T-helper 1 cell treated with Interleukin-12 subunit alpha and Interleukin-12 subunit beta and Interleukin-4 antibody, amounts not matched to agents 30 μg/mL and 1 μg/mL, for 36 hours (primary cell): Measurements from ENCODE around the gene LMBRD2.

Experiments
- H3K27ac Mint-ChIP-seq: one replicate; pipeline ENCODE4 v1.8.0; 2021; ENCODE audit warnings: mild to moderate bottlenecking, mixed read lengths
- H3K27me3 Mint-ChIP-seq: one replicate; pipeline ENCODE4 v1.8.0; 2021; ENCODE audit warnings: low read depth, mixed read lengths
- H3K36me3 Mint-ChIP-seq: one replicate; pipeline ENCODE4 v1.8.0; 2021; ENCODE audit warnings: low read depth, mixed read lengths
- H3K4me1 Mint-ChIP-seq: one replicate; pipeline ENCODE4 v1.8.0; 2021; ENCODE audit warnings: low read depth, mixed read lengths
- H3K4me3 Mint-ChIP-seq: one replicate; pipeline ENCODE4 v1.8.0; 2021; ENCODE audit warnings: mild to moderate bottlenecking, moderate library complexity, mixed read lengths
- H3K9me3 Mint-ChIP-seq: one replicate; pipeline ENCODE4 v1.8.0; 2021; ENCODE audit warnings: mixed read lengths

LMBRD2 gene

GRCh38 chr5:36174119-36174518 is 22.4 kb upstream of the LMBRD2 start:
- Mint-ChIP-seq H3K27me3 (no peaks in the 10 kb centered on the region), H3K27ac (no peak overlapping the region), H3K9me3 (no peaks in the 10 kb centered on the region), H3K4me3 (no peak overlapping the region), H3K36me3 (peaks cover 40% of the 10 kb centered on the region), H3K4me1 (peaks cover 4% of the 10 kb centered on the region)

GRCh38 chr5:36173426-36173825 is 21.7 kb upstream of the LMBRD2 start:
- no peak overlapping the region for H3K4me3 Mint-ChIP-seq
- no peaks in the 10 kb centered on the region for H3K9me3 Mint-ChIP-seq
- H3K36me3 Mint-ChIP-seq = peaks cover 40% of the 10 kb centered on the region
- H3K27me3 Mint-ChIP-seq = no peaks in the 10 kb centered on the region
- H3K4me1 Mint-ChIP-seq = peaks cover 9% of the 10 kb centered on the region
- no peak overlapping the region for H3K27ac Mint-ChIP-seq

- Mint-ChIP-seq H3K4me1 (peaks cover 13% of the 10 kb centered on the region), H3K4me3 (no peak overlapping the region), H3K36me3 (peaks cover 47% of the 10 kb centered on the region), H3K27ac (no peak overlapping the region), H3K9me3 (no peaks in the 10 kb centered on the region), H3K27me3 (no peaks in the 10 kb centered on the region)
Observed at GRCh38 chr5:36172599-36172998, 20.9 kb upstream of the LMBRD2 start.

- no peak overlapping the region for H3K4me3 Mint-ChIP-seq
- peaks cover 49% of the 10 kb centered on the region for H3K36me3 Mint-ChIP-seq
- H3K27ac Mint-ChIP-seq = no peak overlapping the region
- H3K4me1 Mint-ChIP-seq = peaks cover 13% of the 10 kb centered on the region
- H3K27me3 Mint-ChIP-seq = no peaks in the 10 kb centered on the region
- H3K9me3 Mint-ChIP-seq = no peaks in the 10 kb centered on the region
Observed at GRCh38 chr5:36170832-36171424, 19.2 kb upstream of the LMBRD2 start.

- H3K9me3 Mint-ChIP-seq = no peaks in the 10 kb centered on the region
- peaks cover 37% of the 10 kb centered on the region for H3K36me3 Mint-ChIP-seq
- peak overlapping the region; percentile 82 for H3K27ac Mint-ChIP-seq
- no peak overlapping the region for H3K4me3 Mint-ChIP-seq
- peaks cover 14% of the 10 kb centered on the region for H3K4me1 Mint-ChIP-seq
- no peaks in the 10 kb centered on the region for H3K27me3 Mint-ChIP-seq
Observed at GRCh38 chr5:36168737-36169136, 17.1 kb upstream of the LMBRD2 start.

- Mint-ChIP-seq H3K4me3 (no peak overlapping the region), H3K27ac (no peak overlapping the region), H3K9me3 (no peaks in the 10 kb centered on the region)
Observed at GRCh38 chr5:36164461-36164860, 12.8 kb upstream of the LMBRD2 start.

DNA sequence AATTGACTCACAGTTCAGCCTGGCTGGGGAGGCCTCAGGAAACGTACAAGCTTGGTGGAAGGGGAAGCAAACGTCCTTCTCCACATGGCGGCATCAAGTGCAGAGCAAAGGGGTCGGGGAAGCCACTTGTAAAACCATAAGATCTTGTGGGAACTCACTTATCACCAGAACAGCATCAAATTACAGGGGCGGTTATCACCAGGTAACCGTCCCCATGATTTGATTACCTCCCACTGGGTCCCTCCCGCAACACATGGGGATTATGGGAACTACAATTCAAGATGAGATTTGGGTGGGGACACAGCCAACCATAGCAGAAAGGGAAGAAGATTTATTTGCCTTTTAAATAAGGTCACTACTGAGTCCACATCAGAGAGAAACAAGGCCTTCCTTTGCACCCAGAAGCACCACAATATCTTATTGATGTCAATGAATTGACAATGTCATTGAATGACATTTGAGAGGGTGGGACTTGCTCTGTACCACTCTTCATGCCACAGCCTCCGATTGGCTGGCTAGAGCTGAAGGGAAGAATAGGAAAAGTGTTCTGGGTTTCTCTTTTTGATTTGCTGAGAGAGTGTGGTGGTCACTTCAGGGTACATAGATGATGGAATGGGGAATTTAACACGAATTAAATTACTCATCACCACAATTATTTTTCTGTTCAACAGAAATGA is 11.3 kb upstream of the LMBRD2 start:
- H3K4me1 Mint-ChIP-seq = peaks cover 27% of the 10 kb centered on the region
- H3K27ac Mint-ChIP-seq = peak overlapping the region; percentile 1
- no peaks in the 10 kb centered on the region for H3K27me3 Mint-ChIP-seq
- H3K36me3 Mint-ChIP-seq = peaks cover 41% of the 10 kb centered on the region
- no peak overlapping the region for H3K4me3 Mint-ChIP-seq
- H3K9me3 Mint-ChIP-seq = no peaks in the 10 kb centered on the region

More at GRCh38 chr5:36164461-36164860, 12.8 kb upstream of the LMBRD2 start:
- Mint-ChIP-seq H3K36me3 (peaks cover 41% of the 10 kb centered on the region), H3K27me3 (no peaks in the 10 kb centered on the region), H3K4me1 (peaks cover 30% of the 10 kb centered on the region)

DNA sequence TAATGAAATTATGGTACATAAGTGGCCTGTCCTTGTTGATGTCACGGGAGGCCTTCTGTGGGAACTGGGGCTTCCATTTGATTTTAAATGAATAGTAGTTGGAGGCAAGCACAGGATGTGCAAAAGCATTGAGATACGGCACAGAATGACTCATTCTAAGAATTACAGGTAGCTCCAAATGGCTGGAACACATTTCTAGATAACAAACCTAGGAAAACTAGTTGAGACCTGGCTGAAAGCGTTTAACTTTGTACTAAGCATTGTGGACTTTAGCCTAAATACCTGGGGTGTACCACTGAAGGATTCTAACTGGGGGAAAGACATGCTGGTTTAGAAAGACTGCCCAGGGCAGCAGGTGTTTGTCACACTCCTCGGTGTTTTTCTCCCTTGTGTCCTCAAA is 9.7 kb upstream of the LMBRD2 start:
- no peak overlapping the region for H3K4me3 Mint-ChIP-seq
- H3K27me3 Mint-ChIP-seq = no peaks in the 10 kb centered on the region
- no peaks in the 10 kb centered on the region for H3K9me3 Mint-ChIP-seq
- H3K36me3 Mint-ChIP-seq = peaks cover 42% of the 10 kb centered on the region
- H3K27ac Mint-ChIP-seq = no peak overlapping the region
- peaks cover 29% of the 10 kb centered on the region for H3K4me1 Mint-ChIP-seq

GRCh38 chr5:36160617-36161016 is 8.9 kb upstream of the LMBRD2 start:
- H3K9me3 Mint-ChIP-seq = no peaks in the 10 kb centered on the region
- no peaks in the 10 kb centered on the region for H3K27me3 Mint-ChIP-seq
- no peak overlapping the region for H3K4me3 Mint-ChIP-seq
- peak overlapping the region; percentile 37 for H3K27ac Mint-ChIP-seq
- peaks cover 35% of the 10 kb centered on the region for H3K4me1 Mint-ChIP-seq
- H3K36me3 Mint-ChIP-seq = peaks cover 45% of the 10 kb centered on the region

DNA sequence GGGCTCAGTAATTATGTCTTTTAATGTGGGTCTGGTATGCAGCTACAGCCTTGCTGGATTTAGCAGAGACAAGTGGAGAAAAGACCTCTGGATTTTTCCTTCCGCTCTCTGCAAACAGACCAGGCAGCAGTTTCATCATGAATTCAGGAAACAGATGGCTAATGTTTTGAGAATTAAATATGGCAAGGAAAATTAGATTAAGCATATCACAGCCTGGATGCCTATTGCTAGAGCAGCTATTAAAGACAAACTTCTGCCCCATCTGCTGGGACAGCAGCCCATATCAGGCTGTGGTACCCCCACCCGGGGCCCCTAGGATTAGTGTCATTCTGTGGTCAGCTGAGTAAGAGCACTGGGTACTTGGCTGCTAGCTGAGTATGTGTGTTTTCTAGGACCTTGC is 6.5 kb upstream of the LMBRD2 start:
- H3K27me3 Mint-ChIP-seq = no peaks in the 10 kb centered on the region
- no peak overlapping the region for H3K4me3 Mint-ChIP-seq
- peaks cover 44% of the 10 kb centered on the region for H3K4me1 Mint-ChIP-seq
- no peaks in the 10 kb centered on the region for H3K9me3 Mint-ChIP-seq
- peaks cover 55% of the 10 kb centered on the region for H3K36me3 Mint-ChIP-seq
- no peak overlapping the region for H3K27ac Mint-ChIP-seq

GRCh38 chr5:36156619-36157018 is 4.9 kb upstream of the LMBRD2 start:
- no peaks in the 10 kb centered on the region for H3K27me3 Mint-ChIP-seq
- H3K9me3 Mint-ChIP-seq = no peaks in the 10 kb centered on the region
- H3K4me1 Mint-ChIP-seq = peaks cover 45% of the 10 kb centered on the region
- H3K4me3 Mint-ChIP-seq = no peak overlapping the region
- H3K27ac Mint-ChIP-seq = no peak overlapping the region
- peaks cover 49% of the 10 kb centered on the region for H3K36me3 Mint-ChIP-seq

DNA sequence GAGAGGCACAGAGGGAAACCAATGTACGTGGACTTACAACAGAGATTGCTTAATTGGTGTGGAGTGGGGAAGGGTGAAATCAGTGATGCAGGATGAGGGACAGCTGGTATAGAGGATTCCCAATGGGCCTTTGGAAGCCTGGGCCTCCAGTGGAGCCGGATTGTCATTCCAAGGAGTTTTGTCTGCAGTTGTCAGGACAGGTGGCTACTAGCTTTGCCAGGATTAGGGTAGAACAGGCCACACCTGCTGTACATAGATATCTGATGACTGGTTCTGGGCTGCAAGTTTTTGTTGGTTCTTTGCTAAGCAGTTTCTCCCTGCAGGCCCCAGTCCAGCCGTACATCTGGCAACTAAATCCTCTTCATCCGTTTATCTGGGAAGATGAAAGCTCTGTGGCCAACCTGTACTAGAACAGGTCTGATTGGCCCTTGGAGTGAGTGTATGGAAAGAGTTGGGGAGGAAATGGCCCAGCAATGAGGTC is 4.5 kb upstream of the LMBRD2 start:
- Mint-ChIP-seq H3K27me3 (no peaks in the 10 kb centered on the region), H3K4me3 (no peak overlapping the region), H3K4me1 (peaks cover 40% of the 10 kb centered on the region), H3K36me3 (peaks cover 48% of the 10 kb centered on the region), H3K27ac (no peak overlapping the region), H3K9me3 (no peaks in the 10 kb centered on the region)

- no peaks in the 10 kb centered on the region for H3K9me3 Mint-ChIP-seq
- no peak overlapping the region for H3K4me3 Mint-ChIP-seq
- peaks cover 42% of the 10 kb centered on the region for H3K4me1 Mint-ChIP-seq
- no peak overlapping the region for H3K27ac Mint-ChIP-seq
- peaks cover 48% of the 10 kb centered on the region for H3K36me3 Mint-ChIP-seq
- no peaks in the 10 kb centered on the region for H3K27me3 Mint-ChIP-seq
Observed at GRCh38 chr5:36155291-36155690, 3.6 kb upstream of the LMBRD2 start.

DNA sequence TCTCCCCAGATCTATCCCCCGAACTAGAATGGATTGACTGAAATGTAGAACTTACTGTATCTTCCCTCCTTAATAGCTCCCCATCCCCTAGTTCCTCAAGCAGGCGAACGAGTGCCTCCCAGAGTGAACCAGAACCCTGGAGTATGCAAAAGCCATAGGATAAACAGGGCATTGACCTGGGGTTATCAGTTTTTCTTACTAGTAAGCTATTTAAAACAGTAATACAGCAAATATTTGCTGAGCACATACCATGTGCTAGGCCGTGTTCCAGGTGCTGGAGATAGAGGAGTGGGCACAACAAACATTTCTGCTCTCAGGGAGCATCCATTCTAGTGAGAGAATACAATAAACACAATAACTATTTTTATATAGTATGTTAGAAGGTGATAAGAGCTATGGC is 2.0 kb upstream of the LMBRD2 start:
- Mint-ChIP-seq H3K27ac (peak overlapping the region; percentile 23), H3K4me3 (peak overlapping the region; percentile 67), H3K27me3 (no peaks in the 10 kb centered on the region), H3K36me3 (peaks cover 37% of the 10 kb centered on the region), H3K4me1 (peaks cover 40% of the 10 kb centered on the region), H3K9me3 (no peaks in the 10 kb centered on the region)

- Mint-ChIP-seq H3K27me3 (no peaks in the 10 kb centered on the region), H3K9me3 (no peaks in the 10 kb centered on the region), H3K36me3 (peaks cover 33% of the 10 kb centered on the region), H3K4me3 (peak overlapping the region; percentile 67), H3K4me1 (peaks cover 38% of the 10 kb centered on the region), H3K27ac (peak overlapping the region; percentile 23)
Observed at GRCh38 chr5:36153298-36153677, 1.6 kb upstream of the LMBRD2 start.
